GM12878 (cell line): ENCODE data around the gene ZNF57. TPM values are rescaled to one million over a fixed set of nuclear protein-coding genes. Genes with fewer than 3 reads are reported as not detected.
A peak's percentile ranks its signal among the peaks of the same experiment; 100 is the strongest.

Experiments
- ATAC-seq: fragments of 200-7000 bp; cut with Tn5 transposase; 3 replicates; pipeline ENCODE4 v1.9.1; 2020; ENCODE audit warnings: mild to moderate bottlenecking, moderate library complexity
- BruUV-seq: library from RNA; stranded (reverse); fragments of 400-500 nt; replicated peaks from 2 replicates; lab custom pipeline; 2021; lab: Mats Ljungman, UMichigan
- CTCF ChIA-PET: fragments of 300-600 bp; sonication (Branson Sonifier 250); formaldehyde crosslinking; extraction: SDS; loops from one replicate; lab custom pipeline; 2021; ENCODE audit warnings: inconsistent platforms; lab: Yijun Ruan, JAX
- POLR2A ChIA-PET: fragments of 350-600 bp; formaldehyde crosslinking; extraction: SDS; loops from one replicate; lab custom pipeline; 2021; ENCODE audit warnings: inconsistent platforms; lab: Charles Lee
- RAD21 ChIA-PET: fragments of 300-600 bp; sonication (Branson Sonifier 250); formaldehyde crosslinking; loops from one replicate; lab custom pipeline; 2023; ENCODE audit warnings: antibody characterized with exemption; ENCODE audit not compliant: unreplicated experiment; lab: Charles Lee
- SMC1A ChIA-PET: fragments of 300-600 bp; sonication (Branson Sonifier 250); formaldehyde crosslinking; loops from one replicate; lab custom pipeline; 2023; ENCODE audit not compliant: unreplicated experiment, uncharacterized antibody; lab: Charles Lee
- DNase-seq: peaks from one replicate; pipeline ENCODE4 v3.0.0-alpha.2; 2011; ENCODE audit warnings: low read depth, low spot score
- FAIRE-seq: peaks from 3 replicates; lab custom pipeline; 2011; peaks lifted over from hg19 to GRCh38; lab: Jason Lieb, UNC
- H2AFZ ChIP-seq: 2 replicates; pipeline ENCODE4 v1.6.0; 2011; ENCODE audit warnings: low read depth, low read length, control low read depth; ENCODE audit not compliant: control insufficient read depth
- H3K27ac ChIP-seq: 2 replicates; pipeline ENCODE4 v1.5.1; 2011; ENCODE audit warnings: control low read depth; ENCODE audit not compliant: control insufficient read depth, insufficient read depth
- H3K27me3 ChIP-seq, 2 experiments: replicated peaks in 1 of 2; 2 replicates each; pipeline versions ENCODE4 v1.6.0 to v1.6.1; 2011; ENCODE audit warnings: low read length in 1 of 2; ENCODE audit not compliant: control insufficient read depth in 2 of 2, insufficient read depth in 2 of 2
- H3K36me3 ChIP-seq, 2 experiments: 2 replicates each; pipeline ENCODE4 v1.5.1; 2011; ENCODE audit warnings: low read length in 1 of 2; ENCODE audit not compliant: control insufficient read depth in 2 of 2, insufficient read depth in 2 of 2
- H3K4me1 ChIP-seq: 2 replicates; pipeline ENCODE4 v1.6.1; 2011; ENCODE audit warnings: mild to moderate bottlenecking, low read length, moderate library complexity, mixed read lengths; ENCODE audit not compliant: control insufficient read depth, insufficient read depth
- H3K4me2 ChIP-seq: 2 replicates; pipeline ENCODE4 v1.6.0; 2011; ENCODE audit warnings: control low read depth; ENCODE audit not compliant: control insufficient read depth, insufficient read depth
- H3K4me3 ChIP-seq: fragments of 200-600 bp; sonication (generic); 2 replicates; pipeline ENCODE4 v1.5.1; 2016
- H3K79me2 ChIP-seq: 2 replicates; pipeline ENCODE4 v1.6.0; 2011; ENCODE audit warnings: low read length; ENCODE audit not compliant: control insufficient read depth, insufficient read depth
- H3K9ac ChIP-seq: 2 replicates; pipeline ENCODE4 v1.8.0; 2011; ENCODE audit warnings: low read length, control low read depth, mixed read lengths; ENCODE audit not compliant: control insufficient read depth, insufficient read depth
- H3K9me3 ChIP-seq: replicated peaks from 3 replicates; pipeline ENCODE4 v1.5.1; 2011; ENCODE audit warnings: mild to moderate bottlenecking, low read length; ENCODE audit not compliant: control insufficient read depth, insufficient read depth
- H4K20me1 ChIP-seq: 2 replicates; pipeline ENCODE4 v1.6.0; 2011; ENCODE audit not compliant: control insufficient read depth, insufficient read depth
- ASH2L ChIP-seq: fragments of 300-600, 200-600 bp; sonication (generic); IDR thresholded peaks from 2 replicates; pipeline ENCODE4 v1.6.1; 2017; ENCODE audit warnings: low read depth, mild to moderate bottlenecking, borderline replicate concordance
- CBFB ChIP-seq: IDR thresholded peaks from 2 replicates; pipeline ENCODE4 v1.6.1; 2016; ENCODE audit warnings: antibody characterized with exemption, low read depth
- FOXM1 ChIP-seq: IDR thresholded peaks from 2 replicates; pipeline ENCODE4 v1.6.1; 2012; ENCODE audit warnings: low read depth, mild to moderate bottlenecking, inconsistent platforms, low read length, moderate library complexity
- MXI1 ChIP-seq: fragments of 150-350 bp; IDR thresholded peaks from 2 replicates; pipeline ENCODE4 v1.6.1; 2011; ENCODE audit warnings: low read depth, mild to moderate bottlenecking, inconsistent platforms, low read length, improper control_type of control experiment
- NFIC ChIP-seq: IDR thresholded peaks from 2 replicates; pipeline ENCODE4 v1.6.1; 2012; ENCODE audit warnings: low read depth, mild to moderate bottlenecking, inconsistent platforms, low read length, moderate library complexity
- POLR2A ChIP-seq: IDR thresholded peaks from 2 replicates; pipeline ENCODE4 v1.6.1; 2011; ENCODE audit warnings: low read depth, mild to moderate bottlenecking, low read length
- POLR2AphosphoS5 ChIP-seq: IDR thresholded peaks from 2 replicates; pipeline ENCODE4 v1.6.1; 2011; ENCODE audit warnings: mild to moderate bottlenecking, low read length, inconsistent platforms
- RB1 ChIP-seq: fragments of 450-650 bp; formaldehyde crosslinking; IDR thresholded peaks from 2 replicates; pipeline ENCODE4 v1.6.1; 2017; ENCODE audit warnings: mild to moderate bottlenecking, borderline replicate concordance
- RFX5 ChIP-seq: IDR thresholded peaks from 2 replicates; pipeline ENCODE4 v1.6.1; 2011; ENCODE audit warnings: low read depth, low read length, improper control_type of control experiment
- YBX1 ChIP-seq: fragments of 450-650 bp; IDR thresholded peaks from 2 replicates; pipeline ENCODE4 v1.6.1; 2016; ENCODE audit warnings: antibody characterized with exemption
- WGBS: methylation state at CpG from one replicate; pipeline ENCODE4 v1.1.6; 2016; ENCODE audit warnings: low lambda C conversion rate; ENCODE audit not compliant: insufficient replicate concordance, insufficient coverage; ENCODE audit errors: missing lambda C conversion rate; 5-methylcytosine and 5-hydroxymethylcytosine counted together
- in situ Hi-C: fragments of 300-500 bp; cut with MboI; formaldehyde crosslinking; loops from 9 replicates; pipeline ENCODE4 v1.14.3; 2018; ENCODE audit warnings: mixed read lengths
- intact Hi-C: fragments of 100-400 bp; cut with micrococcal nuclease; formaldehyde crosslinking; loops from one replicate; pipeline ENCODE4 v1.14.2; 2022; ENCODE audit not compliant: unreplicated experiment
- polyA plus RNA-seq, 11 experiments: library from polyadenylated mRNA; depleted of rRNA in 4 of 11; unstranded in 6 of 11; stranded (reverse) in 5 of 11; fragments of >200 nt; fragmentation: Nextera tagmentation in 4 of 11; fragmentation: Illumina TruSeq in 1 of 11; extraction: Ambion mirVana in 4 of 11; extraction: Trizol in 1 of 11; gene quantifications; 1 replicate in 1 of 11; 2 replicates in 10 of 11; pipeline versions ENCODE4 v1.2.1 to v1.2.3, GENCODE V29; 2011 to 2016; ENCODE audit warnings: inconsistent platforms in 2 of 11, missing spikeins in 2 of 11, low read depth in 1 of 11
- total RNA-seq, 4 experiments: library from RNA; depleted of rRNA in 3 of 4; stranded (reverse); fragments of >200 nt in 3 of 4; fragmentation: Illumina TruSeq in 1 of 4; extraction: Trizol in 1 of 4; gene quantifications; 2 replicates each; pipeline versions ENCODE4 v1.2.1 to v1.2.3, GENCODE V29; 2013 to 2021
- TF ChIP-seq, protein P1 (sequence below): fragments of 450-650 bp; IDR thresholded peaks from 2 replicates; pipeline ENCODE4 v1.6.1; 2017; ENCODE audit warnings: antibody characterized with exemption, mild to moderate bottlenecking, moderate library complexity
- TF ChIP-seq, protein P2 (sequence below): fragments of 450-650 bp; IDR thresholded peaks from 2 replicates; pipeline ENCODE4 v1.6.1; 2017; ENCODE audit warnings: mild to moderate bottlenecking
- TF ChIP-seq, protein P3 (sequence below): fragments of 450-650 bp; IDR thresholded peaks from 2 replicates; pipeline ENCODE4 v1.6.1; 2017; ENCODE audit warnings: low read depth, mild to moderate bottlenecking, moderate library complexity
- TF ChIP-seq, protein P4 (sequence below): IDR thresholded peaks from 2 replicates; pipeline ENCODE4 v1.6.1; 2012; ENCODE audit warnings: low read length, inconsistent platforms

Gene ZNF57
- total and polyA plus RNA-seq, 10 of the 15 experiments (the other 5 are each of a cell fraction or from before 2014, with no cell fraction given), result 2.7 to 8.9 (median 5.8) TPM

DNA sequence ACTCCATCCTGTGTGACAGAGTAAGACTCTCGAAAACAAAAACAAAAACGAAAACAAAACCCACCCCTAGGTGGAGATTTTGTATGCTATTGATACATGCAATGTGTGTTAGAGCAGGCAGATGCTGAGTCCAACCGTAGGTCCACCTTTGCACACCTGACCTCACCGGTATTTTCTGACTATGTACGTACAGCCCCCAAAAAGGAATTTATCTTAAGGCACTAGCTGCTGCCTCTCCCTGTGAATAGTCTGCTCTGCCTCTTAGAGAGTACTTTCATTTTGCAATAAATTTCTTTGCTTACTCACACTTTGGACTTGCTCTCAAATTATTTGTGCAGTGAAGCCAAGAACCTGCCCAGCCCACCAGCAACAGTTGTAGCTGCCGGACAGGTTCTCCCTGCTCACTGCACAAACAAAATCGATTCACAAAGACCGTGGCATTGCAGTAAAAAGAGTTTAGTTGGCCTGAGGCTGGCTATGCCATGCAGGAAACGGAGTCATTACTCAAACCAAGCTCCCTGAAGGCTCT is 52.3 kb downstream of the ZNF57 start:
- H2AFZ ChIP-seq, result peak overlapping the region; percentile 54
- POLR2A ChIA-PET, result no interaction called here
- in situ Hi-C loops, result no loop called here
- FAIRE-seq (no peak), ATAC-seq (no peak), DNase-seq (no peak)
- peak overlapping the region; percentile 1; the same call in 1 of the 2 replicates for H3K4me2 ChIP-seq
- no peak overlapping the region for H3K27ac ChIP-seq
- H3K4me1 ChIP-seq, result peaks cover 3% of the 10 kb centered on the region
- H4K20me1 ChIP-seq, result no peaks in the 10 kb centered on the region
- SMC1A ChIA-PET, result interaction anchor here (1.4 kb wide), 1 partner anchor 122 kb away, joined by 3 read pairs; no protein-coding TSS in a partner anchor
- H3K27me3 ChIP-seq, result no peaks in the 10 kb centered on the region
- no peaks in the 10 kb centered on the region for H3K36me3 ChIP-seq
- no peak overlapping the region for H3K9ac ChIP-seq
- H3K4me3 ChIP-seq, result no peak overlapping the region
- no peaks in the 10 kb centered on the region for H3K9me3 ChIP-seq
- no TSS peak for BruUV-seq
- WGBS, result under 1% methylated on average over 9 of the region's 9 CpGs
- CTCF ChIA-PET, result interaction anchor here (1.0 to 4.3 kb wide), 7 partner anchors 10 to 211 kb away, joined by 3 to 32 read pairs (median 10); no protein-coding TSS in a partner anchor
- RAD21 ChIA-PET, result interaction anchor here (1.1 kb wide), 1 partner anchor 14 kb away, joined by 4 read pairs; no protein-coding TSS in a partner anchor
- H3K79me2 ChIP-seq, result peaks cover 17% of the 10 kb centered on the region
- intact Hi-C loops, result no loop called here
- TF ChIP-seq CBFB, result no peak
- TF ChIP-seq MXI1, result no peak
- TF ChIP-seq YBX1, result no peak
- TF ChIP-seq FOXM1, result no peak
- no peak for TF ChIP-seq RFX5
- TF ChIP-seq, protein P1, sequence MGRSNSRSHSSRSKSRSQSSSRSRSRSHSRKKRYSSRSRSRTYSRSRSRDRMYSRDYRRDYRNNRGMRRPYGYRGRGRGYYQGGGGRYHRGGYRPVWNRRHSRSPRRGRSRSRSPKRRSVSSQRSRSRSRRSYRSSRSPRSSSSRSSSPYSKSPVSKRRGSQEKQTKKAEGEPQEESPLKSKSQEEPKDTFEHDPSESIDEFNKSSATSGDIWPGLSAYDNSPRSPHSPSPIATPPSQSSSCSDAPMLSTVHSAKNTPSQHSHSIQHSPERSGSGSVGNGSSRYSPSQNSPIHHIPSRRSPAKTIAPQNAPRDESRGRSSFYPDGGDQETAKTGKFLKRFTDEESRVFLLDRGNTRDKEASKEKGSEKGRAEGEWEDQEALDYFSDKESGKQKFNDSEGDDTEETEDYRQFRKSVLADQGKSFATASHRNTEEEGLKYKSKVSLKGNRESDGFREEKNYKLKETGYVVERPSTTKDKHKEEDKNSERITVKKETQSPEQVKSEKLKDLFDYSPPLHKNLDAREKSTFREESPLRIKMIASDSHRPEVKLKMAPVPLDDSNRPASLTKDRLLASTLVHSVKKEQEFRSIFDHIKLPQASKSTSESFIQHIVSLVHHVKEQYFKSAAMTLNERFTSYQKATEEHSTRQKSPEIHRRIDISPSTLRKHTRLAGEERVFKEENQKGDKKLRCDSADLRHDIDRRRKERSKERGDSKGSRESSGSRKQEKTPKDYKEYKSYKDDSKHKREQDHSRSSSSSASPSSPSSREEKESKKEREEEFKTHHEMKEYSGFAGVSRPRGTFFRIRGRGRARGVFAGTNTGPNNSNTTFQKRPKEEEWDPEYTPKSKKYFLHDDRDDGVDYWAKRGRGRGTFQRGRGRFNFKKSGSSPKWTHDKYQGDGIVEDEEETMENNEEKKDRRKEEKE, result no peak
- no peak for TF ChIP-seq NFIC
- TF ChIP-seq RB1, result no peak
- TF ChIP-seq, protein P2, sequence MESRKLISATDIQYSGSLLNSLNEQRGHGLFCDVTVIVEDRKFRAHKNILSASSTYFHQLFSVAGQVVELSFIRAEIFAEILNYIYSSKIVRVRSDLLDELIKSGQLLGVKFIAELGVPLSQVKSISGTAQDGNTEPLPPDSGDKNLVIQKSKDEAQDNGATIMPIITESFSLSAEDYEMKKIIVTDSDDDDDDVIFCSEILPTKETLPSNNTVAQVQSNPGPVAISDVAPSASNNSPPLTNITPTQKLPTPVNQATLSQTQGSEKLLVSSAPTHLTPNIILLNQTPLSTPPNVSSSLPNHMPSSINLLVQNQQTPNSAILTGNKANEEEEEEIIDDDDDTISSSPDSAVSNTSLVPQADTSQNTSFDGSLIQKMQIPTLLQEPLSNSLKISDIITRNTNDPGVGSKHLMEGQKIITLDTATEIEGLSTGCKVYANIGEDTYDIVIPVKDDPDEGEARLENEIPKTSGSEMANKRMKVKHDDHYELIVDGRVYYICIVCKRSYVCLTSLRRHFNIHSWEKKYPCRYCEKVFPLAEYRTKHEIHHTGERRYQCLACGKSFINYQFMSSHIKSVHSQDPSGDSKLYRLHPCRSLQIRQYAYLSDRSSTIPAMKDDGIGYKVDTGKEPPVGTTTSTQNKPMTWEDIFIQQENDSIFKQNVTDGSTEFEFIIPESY, result no peak
- TF ChIP-seq, protein P3, sequence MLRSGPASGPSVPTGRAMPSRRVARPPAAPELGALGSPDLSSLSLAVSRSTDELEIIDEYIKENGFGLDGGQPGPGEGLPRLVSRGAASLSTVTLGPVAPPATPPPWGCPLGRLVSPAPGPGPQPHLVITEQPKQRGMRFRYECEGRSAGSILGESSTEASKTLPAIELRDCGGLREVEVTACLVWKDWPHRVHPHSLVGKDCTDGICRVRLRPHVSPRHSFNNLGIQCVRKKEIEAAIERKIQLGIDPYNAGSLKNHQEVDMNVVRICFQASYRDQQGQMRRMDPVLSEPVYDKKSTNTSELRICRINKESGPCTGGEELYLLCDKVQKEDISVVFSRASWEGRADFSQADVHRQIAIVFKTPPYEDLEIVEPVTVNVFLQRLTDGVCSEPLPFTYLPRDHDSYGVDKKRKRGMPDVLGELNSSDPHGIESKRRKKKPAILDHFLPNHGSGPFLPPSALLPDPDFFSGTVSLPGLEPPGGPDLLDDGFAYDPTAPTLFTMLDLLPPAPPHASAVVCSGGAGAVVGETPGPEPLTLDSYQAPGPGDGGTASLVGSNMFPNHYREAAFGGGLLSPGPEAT, result no peak
- TF ChIP-seq, protein P4, sequence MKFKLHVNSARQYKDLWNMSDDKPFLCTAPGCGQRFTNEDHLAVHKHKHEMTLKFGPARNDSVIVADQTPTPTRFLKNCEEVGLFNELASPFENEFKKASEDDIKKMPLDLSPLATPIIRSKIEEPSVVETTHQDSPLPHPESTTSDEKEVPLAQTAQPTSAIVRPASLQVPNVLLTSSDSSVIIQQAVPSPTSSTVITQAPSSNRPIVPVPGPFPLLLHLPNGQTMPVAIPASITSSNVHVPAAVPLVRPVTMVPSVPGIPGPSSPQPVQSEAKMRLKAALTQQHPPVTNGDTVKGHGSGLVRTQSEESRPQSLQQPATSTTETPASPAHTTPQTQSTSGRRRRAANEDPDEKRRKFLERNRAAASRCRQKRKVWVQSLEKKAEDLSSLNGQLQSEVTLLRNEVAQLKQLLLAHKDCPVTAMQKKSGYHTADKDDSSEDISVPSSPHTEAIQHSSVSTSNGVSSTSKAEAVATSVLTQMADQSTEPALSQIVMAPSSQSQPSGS, result no peak
- TF ChIP-seq POLR2A, result no peak
- no peak for TF ChIP-seq ASH2L
- no peak for TF ChIP-seq POLR2AphosphoS5
